GM19351 (cell line): ENCODE data around the gene CBX7.

Source experiments
- ATAC-seq: cut with Tn5 transposase; IDR thresholded peaks from one replicate; pipeline ENCODE4 v1.9.1; 2021; ENCODE audit warnings: mild to moderate bottlenecking, moderate library complexity; ENCODE audit not compliant: unreplicated experiment

Gene CBX7

GRCh38 chr22:39148026-39148726 is 4.3 kb downstream of the CBX7 start:
- ATAC-seq: no peak

- ATAC-seq: no peak
Observed at GRCh38 chr22:39147335-39148025, 5.0 kb downstream of the CBX7 start.

GRCh38 chr22:39146256-39147101 is 6.0 kb downstream of the CBX7 start:
- no peak for ATAC-seq

- no peak for ATAC-seq
Observed at GRCh38 chr22:39144101-39144767, 8.2 kb downstream of the CBX7 start.

GRCh38 chr22:39142088-39142680 is 10.3 kb downstream of the CBX7 start:
- no peak for ATAC-seq

GRCh38 chr22:39139933-39140332 is 12.5 kb downstream of the CBX7 start:
- no peak for ATAC-seq

- no peak for ATAC-seq
Observed at GRCh38 chr22:39138357-39138997, 14.0 kb downstream of the CBX7 start.

- ATAC-seq: no peak
Observed at GRCh38 chr22:39136317-39136716, 16.2 kb downstream of the CBX7 start.

GRCh38 chr22:39135092-39135896 is 17.2 kb downstream of the CBX7 start:
- no peak for ATAC-seq

- no peak for ATAC-seq
Observed at GRCh38 chr22:39134366-39135091, 18.0 kb downstream of the CBX7 start.

GRCh38 chr22:39133871-39134270 is 18.6 kb downstream of the CBX7 start:
- ATAC-seq: no peak

- ATAC-seq: no peak
Observed at GRCh38 chr22:39132871-39133524, 19.5 kb downstream of the CBX7 start.

GRCh38 chr22:39132281-39132680 is 20.2 kb downstream of the CBX7 start:
- no peak for ATAC-seq

GRCh38 chr22:39130892-39131855 is 21.3 kb downstream of the CBX7 start:
- ATAC-seq: no peak

- no peak for ATAC-seq
Observed at GRCh38 chr22:39130152-39130704, 22.3 kb downstream of the CBX7 start.

GRCh38 chr22:39129746-39130145 is 22.7 kb downstream of the CBX7 start:
- no peak for ATAC-seq

GRCh38 chr22:39129081-39129480 is 23.4 kb downstream of the CBX7 start:
- no peak for ATAC-seq
